GM12892 (cell line): ENCODE results near the gene TRIM72.

Experiments used
- POLR2A ChIP-seq: IDR thresholded peaks from 2 replicates; pipeline ENCODE4 v1.6.1; 2011; ENCODE audit warnings: low read depth, low read length, control low read depth
- POLR2AphosphoS5 ChIP-seq: IDR thresholded peaks from 2 replicates; pipeline ENCODE4 v1.6.1; 2011; ENCODE audit warnings: low read depth, low read length, control low read depth

DNA sequence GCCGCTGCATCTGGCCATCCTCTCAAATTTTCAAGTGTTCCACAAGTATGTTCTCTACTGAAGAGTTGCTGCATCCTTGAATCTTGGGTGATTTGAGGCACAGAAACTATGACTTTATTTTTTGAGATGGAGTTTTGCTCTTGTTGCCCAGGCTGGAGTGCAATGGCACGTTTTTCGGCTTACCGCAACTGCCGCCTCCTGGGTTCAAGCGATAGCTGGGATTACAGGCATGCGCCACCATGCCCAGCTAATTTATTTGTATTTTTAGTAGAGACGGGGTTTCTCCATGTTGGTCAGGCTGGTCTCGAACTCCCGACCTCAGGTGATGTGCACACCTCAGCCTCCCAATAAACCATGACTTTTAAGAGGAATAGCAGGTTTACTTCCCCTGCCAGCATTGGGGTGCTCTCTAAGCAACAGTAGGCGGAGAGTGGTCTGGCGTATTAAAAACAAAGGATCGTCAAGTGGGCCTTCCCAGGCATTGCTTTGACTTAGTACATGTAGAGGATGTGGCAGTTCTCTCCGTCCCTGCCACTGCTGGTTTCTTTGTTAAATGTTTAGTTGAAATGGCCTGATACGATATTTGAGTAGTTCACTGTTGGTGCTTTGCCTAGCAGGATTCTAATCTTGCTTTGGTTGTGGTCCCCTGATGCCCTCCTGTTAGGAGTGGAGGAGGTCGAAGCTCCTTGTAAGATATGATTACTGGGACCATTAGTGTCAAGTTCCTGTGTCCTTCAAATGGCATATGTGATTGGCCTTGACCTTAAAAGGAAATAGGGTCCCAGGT is 20.9 kb upstream of the TRIM72 start:
- TF ChIP-seq POLR2AphosphoS5 (peak; percentile 57; the same call in 1 of the 2 replicates), POLR2A (peak; percentile 65; the same call in 1 of the 2 replicates)
